Hepatic stellate cell (primary cell): ENCODE data around the gene RRP36.

Source experiments
- DNase-seq: peaks from one replicate; pipeline ENCODE4 v3.0.0; 2011; ENCODE audit warnings: low spot score

Gene RRP36

GRCh38 chr6:43007126-43007525 lies 14.3 kb upstream of the RRP36 start:
- no peak for DNase-seq

DNA sequence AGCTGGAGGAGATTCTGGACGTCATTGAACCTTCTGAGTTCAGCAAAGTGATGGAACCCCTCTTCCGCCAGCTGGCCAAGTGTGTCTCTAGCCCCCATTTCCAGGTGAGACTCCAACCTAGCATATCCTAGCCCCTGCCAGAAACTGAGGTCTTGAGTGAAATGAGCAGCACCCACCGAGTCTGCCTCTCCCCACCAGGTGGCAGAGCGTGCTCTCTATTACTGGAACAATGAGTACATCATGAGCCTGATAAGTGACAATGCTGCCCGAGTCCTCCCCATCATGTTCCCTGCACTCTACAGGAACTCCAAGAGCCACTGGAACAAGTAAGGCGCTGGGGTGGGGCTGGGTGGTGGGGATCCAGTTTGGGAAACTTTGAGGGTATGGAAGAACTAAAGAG lies 12.3 kb upstream of the RRP36 start:
- DNase-seq, result peak; percentile 63

GRCh38 chr6:43011207-43011606 lies 10.2 kb upstream of the RRP36 start:
- DNase-seq, result no peak

DNA sequence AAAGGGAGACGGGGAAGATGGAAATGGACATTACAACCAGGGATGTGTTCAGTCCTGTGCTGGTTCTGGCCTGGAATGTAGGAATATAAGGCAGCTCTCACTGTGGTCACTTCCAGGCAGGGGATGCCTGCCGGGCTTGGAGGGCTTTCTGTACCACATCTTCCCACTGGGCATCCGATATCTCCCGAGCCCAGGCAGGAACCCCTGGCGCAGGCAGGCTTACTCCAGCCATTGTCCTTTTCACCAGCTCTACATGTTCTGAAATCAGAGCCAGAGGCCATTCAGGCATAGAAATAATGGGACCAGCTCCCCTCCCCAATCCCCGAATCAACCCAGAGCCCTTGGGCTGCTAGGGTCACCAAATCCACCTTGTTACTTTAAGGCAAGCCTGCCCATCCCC lies 9.1 kb upstream of the RRP36 start:
- DNase-seq, result no peak

DNA sequence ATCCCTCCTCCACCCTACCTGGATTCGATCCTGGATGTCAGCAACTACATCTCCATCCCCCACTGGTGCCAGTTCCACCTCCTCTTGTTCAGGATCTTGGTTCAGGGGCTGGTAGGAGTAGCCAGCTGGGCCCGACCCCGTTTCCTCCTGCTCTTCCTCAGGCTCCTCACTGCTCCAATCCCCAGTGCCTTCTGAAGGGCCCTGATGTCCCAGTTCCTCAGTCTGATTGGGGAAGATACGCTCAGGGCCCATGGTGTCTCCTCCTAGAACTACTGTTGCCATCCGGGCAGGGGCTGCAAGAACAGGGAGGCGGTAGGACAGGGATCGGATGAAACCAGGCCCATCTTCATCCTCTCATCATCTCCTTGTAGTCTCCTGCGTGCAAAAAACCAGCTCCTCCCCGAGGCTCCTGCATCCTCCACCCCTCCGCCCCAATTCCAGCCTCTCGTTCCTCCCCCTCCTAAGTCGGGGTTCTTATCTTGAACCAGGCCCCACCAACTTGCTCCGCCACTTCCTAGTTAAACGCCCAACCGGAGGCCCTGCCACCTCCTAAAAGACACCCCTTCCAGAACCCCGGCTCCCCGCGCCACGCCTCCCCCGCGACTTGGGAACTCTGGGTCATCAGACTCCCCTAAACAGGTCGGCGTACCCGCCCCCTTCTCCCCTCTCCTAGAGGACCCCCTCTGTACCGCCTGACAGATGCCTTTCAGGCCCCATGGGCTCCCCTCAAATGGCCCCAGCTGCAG lies 8.2 kb upstream of the RRP36 start:
- DNase-seq, result peak; percentile 43

GRCh38 chr6:43013843-43014433 lies 7.5 kb upstream of the RRP36 start, which contains the start of the genes KLHDC3 and MEA1:
KLHDC3 (plus strand) TSS chr6:43014249; CDS start chr6:43017193, 2,944 bp downstream.
MEA1 (minus strand) TSS chr6:43013946; CDS start chr6:43013813, 133 bp downstream.
- peak; percentile 99 for DNase-seq

DNA sequence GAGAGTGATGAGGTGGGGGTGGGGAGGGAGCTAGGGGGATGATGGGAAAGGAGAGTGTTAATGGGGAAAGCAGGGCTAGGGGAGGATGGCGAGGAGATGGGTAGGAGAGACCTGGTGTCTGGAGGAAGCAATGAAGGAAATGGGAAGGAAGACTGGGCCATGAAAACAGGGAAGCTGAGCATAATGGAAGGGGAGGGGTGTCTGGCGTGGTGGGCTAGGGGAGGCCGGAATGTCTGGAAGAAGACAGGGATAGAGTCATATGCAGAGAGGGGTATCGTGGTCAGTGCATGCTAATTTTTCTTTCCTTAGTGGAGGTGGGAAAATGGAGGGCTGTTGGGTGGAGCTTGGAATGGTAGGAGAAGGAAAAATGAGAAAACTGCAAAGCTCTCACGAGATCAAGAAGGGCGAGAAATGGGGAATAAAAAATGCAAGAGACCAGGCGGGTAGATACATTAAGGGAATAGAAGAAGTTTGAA lies 7.0 kb upstream of the RRP36 start:
- peak; percentile 78 for DNase-seq

GRCh38 chr6:43016176-43016942 lies 5.1 kb upstream of the RRP36 start:
- no peak for DNase-seq

DNA sequence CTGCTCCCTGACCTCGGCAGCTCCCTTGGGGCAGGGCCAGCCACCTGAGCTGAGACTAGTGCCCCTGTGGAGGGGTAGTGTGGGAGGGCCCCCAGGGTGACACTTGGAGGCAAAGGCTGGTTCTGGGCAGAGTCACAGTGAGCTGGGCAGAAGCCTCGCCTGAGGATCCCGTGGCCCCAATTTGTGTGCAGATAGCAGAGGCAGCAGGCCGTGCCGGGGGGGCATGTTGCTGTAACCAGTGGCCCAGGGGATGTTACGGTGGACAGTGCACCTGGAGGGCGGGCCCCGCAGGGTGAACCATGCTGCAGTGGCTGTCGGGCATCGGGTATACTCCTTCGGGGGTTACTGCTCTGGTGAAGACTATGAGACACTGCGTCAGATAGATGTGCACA lies 4.5 kb upstream of the RRP36 start:
- DNase-seq, result no peak

GRCh38 chr6:43019152-43019551 lies 2.3 kb upstream of the RRP36 start:
- no peak for DNase-seq

GRCh38 chr6:43020052-43020705 lies 1.2 kb upstream of the RRP36 start:
- no peak for DNase-seq

GRCh38 chr6:43020847-43021246 lies 576 bp upstream of the RRP36 start:
- DNase-seq, result no peak

GRCh38 chr6:43024436-43024835 lies 3.0 kb downstream of the RRP36 start:
- DNase-seq, result no peak

DNA sequence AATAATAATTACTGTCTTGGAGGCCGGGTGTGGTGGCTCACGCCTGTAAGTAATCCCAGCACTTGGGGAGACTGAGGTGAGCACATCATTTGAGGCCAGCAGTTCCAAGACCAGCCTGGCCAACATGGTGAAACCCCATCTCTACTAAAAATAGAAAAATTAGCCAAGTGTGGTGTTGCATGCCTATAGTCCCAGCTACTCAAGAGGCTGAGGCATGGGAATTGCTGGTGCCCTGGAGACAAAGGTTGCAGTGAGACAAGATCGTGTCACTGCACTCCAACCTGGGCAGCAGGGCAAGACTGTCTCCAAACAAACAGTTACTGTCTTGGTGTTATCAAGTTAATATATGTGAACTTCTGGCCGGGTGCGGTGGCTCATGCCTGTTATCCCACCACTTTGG lies 4.9 kb downstream of the RRP36 start:
- no peak for DNase-seq

GRCh38 chr6:43029120-43029519 lies 7.7 kb downstream of the RRP36 start:
- no peak for DNase-seq

GRCh38 chr6:43032326-43032725 lies 10.9 kb downstream of the RRP36 start:
- DNase-seq, result no peak

GRCh38 chr6:43033496-43034189 lies 12.2 kb downstream of the RRP36 start:
- no peak for DNase-seq

- no peak for DNase-seq
Measured at GRCh38 chr6:43034190-43034525, 12.7 kb downstream of the RRP36 start.

DNA sequence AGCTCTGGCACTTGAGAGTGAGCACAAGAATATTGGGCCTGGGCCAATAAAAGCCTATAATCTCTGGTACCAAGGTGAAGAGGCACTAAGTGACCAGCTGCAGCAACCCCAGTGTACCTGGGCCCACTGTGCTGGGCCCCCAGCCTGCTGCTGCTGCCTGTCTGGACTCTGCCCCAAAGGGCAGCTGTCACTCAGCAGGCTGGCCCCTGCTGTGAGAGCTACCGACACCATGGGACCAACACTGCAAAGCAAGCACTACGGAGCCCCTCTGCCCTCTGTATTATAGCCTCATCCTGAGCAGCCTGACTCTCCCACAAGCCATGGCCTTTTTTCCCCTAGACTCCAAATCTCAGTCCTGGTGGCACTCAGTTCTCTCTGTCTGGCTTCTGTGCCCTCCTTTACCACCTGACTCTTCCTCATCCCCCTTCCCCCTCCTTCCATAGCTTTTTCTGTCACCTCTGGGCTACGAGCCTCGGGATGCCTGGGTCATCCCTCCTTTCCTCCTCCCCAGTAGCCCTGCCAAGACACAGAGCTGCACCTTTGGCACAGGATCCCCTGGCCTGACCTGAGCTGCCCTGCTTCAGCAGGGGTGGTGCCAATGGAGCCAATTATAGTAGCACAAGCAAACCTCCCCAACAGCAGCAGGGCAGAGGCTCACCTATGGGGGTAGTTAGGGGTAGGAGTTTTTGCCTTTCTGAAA lies 14.2 kb downstream of the RRP36 start:
- no peak for DNase-seq

GRCh38 chr6:43036712-43037111 lies 15.3 kb downstream of the RRP36 start:
- DNase-seq, result no peak

GRCh38 chr6:43037197-43037596 lies 15.8 kb downstream of the RRP36 start:
- no peak for DNase-seq
